GM10847 (cell line): ENCODE data around the gene SYP.

Experiments
- POLR2A ChIP-seq: IDR thresholded peaks from 2 replicates; pipeline ENCODE4 v1.6.1; 2011; ENCODE audit not compliant: insufficient read length; ENCODE audit errors: extremely low read depth

SYP gene

DNA sequence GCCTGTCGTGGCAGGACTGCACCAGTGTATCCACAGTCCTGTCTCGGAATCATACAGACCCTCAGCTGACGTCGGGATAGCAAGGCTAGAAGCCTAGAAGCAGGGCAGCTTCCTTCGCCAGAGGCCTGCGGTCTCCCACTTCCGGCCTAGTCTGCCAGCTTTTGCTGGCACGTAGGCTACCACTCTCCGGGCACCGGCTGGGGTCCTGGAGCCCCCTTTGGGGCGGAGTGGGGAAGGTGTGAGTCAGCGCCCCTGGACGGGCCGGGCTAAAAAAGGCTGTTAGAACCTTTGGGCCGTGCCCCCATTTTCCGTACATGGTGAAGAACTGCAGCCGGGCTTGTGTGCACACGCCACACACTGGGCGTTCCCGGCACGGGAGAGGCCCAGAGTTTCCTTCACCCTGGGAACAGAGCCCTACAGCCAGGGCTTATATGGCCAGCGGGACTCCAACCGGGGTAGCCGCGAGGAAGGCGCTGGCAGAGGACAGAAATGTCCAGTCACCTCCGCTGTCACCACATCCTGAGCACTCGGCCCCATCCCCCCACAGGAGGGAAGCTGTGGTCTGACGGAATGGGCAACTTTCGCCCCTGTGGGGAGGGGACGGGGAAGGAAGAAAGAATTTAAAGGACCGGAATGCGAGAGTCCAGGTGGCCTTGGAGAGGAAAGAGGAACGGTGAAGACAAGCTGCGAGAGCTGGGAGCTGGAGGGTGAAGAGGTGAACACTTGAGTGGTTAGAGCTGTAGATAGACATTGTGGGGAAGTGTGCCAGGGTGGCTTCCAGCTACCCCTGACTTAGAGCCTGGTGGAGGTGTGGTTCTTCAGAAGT, 32.9 kb downstream of the SYP start:
- peak; percentile 28 for TF ChIP-seq POLR2A

DNA sequence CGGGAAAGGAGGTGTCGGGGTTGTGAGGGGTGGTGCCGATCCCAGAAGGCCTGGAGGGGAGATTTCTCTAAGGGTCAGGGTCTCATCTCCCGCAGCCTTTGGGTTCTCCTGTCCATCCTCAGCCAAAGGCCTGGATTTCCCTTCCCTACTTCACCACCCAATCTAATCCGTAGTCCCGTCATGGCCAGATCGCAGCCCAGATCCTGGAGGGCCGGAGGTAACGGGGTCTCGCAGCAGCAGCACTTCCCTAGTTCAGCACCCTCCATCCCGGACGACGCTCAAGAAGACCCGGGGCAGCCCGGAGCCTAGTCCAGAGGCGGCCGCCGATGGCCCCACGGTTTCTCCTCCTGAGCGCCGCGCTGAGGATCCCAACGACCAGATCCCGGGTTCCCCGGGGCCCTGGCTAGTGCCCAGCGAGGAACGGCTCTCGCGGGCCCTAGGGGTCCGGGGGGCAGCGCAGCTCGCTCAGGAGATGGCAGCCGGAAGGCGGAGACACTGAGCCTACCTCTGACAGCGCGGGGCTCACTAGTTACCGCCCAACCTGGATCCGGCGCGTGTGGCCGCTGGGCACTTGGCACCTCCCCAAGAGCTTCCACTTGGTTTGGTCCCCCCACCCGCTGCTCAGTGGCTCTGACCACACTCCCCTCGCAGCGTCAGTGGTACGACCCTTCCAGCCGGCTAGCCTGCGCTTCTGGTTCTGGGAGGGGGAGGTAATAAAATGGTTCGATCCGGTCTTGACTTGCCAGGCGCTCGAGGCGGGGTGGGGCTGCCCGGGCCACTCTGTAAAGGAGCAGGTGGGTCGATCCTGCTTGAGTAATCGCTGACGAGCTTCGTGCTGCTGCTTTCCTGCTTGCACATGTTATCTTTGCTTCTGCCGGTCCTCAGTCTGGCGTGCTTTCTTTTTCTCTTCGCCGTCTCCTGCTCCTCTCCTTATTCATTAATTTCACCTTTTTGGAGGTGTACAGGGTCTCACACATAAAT, 33.8 kb downstream of the SYP start:
- peak; percentile 16 for TF ChIP-seq POLR2A

DNA sequence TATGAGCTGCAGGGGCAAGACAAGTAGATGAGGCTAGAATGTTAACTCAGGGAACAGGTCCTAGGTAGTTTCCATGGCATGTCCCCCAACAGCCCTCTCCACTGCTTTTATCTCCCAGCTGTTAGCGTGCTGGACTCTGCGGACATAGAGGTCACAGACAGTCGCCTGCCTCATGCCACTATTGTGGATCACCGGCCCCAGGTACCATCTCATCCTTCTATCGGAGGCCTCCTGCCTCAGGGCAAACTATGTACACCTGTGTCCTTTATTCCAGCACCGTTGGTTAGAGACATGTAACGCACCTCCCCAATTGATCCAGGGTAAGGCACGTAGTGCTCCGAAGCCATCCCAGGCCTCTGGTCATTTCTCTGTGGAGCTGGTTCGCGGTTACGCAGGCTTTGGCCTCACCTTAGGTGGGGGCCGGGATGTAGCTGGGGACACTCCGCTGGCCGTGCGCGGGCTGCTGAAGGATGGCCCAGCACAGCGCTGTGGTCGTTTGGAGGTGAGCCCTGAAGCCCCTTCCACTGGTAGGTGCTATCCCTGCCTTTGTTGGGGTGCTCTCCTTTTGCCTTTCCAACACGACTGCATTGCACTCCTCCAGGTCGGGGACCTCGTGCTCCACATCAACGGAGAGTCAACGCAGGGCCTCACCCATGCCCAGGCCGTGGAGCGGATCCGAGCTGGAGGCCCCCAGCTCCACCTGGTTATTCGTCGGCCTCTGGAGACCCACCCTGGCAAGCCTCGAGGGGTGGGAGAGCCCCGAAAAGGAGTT, 35.2 kb downstream of the SYP start:
- no peak for TF ChIP-seq POLR2A

DNA sequence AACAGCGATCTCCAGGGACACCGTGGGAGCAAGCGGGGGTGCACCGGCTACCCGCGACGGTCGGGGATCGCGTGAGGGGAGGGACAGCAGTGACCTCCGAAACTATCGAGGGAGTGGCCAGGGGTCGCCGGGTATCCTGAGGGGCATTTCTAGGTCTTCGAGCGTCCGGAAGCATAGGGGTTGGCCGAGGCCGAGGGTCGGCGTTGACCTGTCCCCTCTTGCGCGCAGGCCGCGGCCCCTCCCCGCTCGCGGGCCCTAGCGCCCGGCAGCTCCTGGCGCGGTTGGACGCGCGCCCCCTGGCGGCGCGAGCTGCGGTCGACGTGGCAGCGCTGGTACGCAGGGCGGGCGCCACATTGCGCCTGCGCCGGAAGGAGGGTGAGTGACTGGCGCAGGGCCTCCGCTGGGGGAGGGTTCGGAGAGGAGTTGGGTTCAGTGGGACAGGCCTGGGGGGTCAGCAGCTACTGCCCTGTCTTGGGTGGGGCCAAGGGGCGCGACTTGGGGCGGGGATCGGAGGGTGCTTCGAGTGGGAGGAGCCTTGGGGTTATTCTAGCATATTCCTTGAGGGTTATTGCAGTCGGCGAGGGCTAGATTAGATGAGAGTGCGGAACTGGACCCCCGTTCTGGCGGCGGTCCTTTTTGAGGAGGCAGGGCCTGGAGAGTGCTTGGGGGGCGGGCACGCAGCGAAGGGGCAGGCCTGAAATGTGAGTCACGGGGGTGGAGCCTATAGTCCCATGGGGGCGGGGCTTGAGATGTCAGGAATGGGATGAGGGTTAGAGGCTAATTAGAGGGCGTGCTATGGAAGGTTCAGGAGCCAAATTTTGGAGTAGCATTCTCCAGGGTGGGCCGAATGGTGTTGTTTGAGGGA, 36.2 kb downstream of the SYP start:
- TF ChIP-seq POLR2A = peak; percentile 14

DNA sequence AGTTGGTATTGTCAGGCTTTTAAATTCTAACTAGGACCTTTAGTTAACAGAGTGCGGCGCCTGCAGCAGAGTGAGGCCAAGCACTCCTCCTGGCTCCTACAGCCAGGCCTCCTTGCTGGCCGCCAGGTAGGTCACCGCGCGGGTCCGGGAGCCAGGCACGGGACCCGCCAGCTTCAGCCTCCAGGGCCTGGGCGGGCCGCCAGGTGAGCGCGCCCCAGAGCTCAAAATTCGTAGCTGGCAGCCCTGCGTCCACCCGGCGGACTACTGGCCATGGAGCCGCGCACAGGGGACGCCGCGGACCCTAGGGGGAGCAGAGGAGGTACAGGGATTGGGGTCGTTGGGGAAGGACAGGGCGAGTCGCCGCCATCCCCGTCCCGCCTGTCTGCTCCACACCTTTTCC, 37.4 kb downstream of the SYP start, which contains the start of gene MAGIX:
TSS of gene MAGIX (plus strand) at position 139 of the 400 bp plus-strand sequence. CDS start at position 271, 132 bp downstream.
- TF ChIP-seq POLR2A = no peak

DNA sequence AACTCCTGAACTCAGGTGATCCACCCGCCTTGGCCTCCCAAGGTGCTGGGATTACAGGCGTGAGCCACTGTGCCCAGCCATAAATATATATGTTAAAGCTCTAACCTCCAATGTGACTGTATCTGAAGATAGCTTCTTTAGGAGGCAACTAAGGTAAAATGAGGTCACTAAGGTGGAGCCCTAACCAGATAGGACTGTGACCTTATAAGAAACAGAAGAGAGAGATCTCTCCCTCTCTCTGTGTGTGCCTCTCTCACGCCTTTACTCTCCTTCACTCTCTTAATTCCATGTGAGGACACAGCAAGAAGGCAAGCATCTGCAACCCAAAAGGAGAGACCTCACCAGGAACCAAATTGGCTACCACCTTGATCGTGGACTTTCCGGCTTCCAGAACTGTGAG, 38.4 kb downstream of the SYP start:
- no peak for TF ChIP-seq POLR2A

DNA sequence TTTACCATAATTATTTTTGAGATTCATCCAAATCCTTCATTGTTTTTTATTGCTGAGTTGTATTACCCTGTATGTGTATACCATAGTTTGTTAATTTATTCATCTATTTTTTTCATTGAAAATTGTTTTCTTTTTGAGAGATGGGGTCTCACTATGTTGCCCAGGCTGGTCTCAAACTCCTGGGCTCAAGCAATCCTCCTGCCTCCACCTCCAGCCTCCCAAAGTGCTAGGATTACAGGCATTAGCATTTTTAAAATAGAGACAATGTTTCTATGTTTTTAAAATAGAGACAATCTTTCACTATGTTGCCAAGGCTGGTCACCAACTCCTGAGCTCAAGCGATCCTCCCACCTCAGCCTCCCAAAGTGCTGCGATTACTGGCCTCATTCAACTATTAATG, 39.1 kb downstream of the SYP start:
- no peak for TF ChIP-seq POLR2A

DNA sequence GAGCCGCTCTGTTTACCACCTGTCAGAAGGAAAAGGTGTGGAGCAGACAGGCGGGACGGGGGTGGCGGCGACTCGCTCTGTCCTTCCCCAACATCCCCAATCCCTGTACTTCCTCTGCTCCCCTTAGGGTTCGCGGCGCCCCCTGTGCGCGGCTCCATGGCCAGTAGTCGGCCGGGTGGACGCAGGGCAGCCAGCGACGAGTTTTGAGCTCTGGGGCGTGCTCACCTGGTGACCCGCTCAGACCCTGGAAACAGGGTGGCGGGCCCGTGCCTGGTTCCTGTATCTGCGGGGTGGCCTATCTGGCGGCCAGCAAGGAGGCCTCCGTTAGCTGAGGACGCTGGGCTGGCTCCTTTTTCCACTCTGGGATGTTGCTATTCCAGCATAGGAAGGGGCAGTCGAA, 42.8 kb downstream of the SYP start:
- TF ChIP-seq POLR2A = no peak

DNA sequence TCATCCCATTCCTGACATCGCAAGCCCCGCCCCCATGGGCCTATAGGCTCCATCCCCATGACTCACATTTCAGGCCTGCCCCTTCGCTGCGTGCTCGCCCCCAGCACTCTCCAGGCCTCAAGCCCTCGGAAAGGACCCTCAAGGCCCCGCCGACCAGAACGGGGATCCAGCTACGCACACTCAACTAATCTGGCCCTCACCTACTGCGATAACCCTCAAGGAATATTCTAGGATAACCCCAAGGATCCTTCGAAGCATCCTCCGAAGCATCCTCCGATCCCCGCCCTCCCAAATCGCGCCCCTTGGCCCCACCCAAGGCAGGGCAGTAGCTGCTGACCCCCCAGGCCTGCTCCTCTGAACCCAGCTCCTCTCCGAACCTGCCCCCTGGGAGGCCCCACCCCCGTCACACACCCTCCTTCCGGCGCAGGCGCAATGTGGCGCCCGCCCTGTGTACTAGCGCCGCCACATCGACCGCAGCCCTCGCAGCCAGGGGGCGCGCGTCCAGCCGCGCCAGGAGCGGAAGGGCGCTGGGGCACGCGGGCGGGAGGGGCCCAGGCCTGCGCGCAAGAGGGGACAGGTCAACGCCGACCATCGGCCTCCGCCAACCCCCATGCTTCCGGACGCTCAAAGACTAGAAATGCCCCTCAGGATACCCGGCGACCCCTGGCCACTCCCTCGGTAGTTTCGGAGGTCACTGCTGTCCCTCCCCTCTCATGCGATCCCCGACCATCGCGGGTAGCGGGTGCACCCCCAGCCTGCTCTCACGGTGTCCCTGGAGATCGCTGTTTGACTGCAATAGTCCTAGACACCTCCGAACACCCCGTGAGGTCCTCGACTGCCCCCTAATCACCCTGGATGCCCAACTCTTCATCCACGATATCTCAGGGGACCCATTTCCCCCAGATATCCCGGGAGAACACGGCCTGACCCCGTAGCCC, 43.8 kb downstream of the SYP start:
- peak; percentile 1 for TF ChIP-seq POLR2A

DNA sequence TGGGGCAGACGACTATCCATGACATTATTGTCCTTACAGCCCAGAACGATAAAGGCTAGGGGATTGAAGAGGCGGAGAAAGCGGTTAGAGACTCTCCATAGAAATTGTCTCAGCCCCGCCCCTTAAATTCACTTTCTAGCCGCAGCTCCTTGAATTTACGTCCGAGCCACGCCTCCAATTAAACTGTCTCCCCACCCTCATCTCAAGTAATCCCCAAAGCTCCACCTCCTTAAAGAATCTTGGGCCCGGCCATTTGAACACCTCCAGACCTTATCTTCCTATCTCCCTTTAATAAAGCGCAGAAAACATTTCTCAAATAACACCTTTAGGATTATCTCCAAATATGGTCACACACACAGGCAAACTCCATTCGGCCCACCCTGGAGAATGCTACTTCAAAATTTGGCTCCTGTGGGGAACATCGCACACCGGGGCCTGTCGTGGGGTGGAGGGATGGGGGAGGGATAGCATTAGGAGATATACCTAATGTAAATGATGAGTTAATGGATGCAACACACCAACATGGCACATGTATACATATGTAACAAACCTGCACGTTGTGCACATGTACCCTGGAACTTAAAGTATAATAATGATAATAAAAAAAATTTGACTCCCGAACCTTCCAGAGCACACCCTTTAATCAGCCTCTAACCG, 44.6 kb downstream of the SYP start:
- TF ChIP-seq POLR2A = no peak

DNA sequence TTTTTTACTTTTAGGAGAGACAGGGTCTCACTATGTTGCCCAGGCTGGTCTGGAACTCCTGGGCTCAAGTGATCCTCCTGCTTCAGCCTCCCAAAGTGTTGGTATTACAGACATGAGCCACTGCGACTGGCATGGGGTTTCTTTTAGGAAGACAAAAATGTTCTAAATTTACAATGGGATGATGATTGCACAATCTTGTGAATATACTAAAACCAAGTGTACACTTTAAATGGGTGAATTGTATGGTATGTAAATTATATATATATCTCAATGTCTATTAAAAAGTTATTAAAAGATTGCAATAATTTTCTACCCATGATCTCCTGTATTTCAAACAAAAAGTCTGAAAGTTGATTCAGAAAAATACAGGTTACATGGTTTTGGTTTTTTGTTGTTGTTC, 46.5 kb downstream of the SYP start:
- no peak for TF ChIP-seq POLR2A

DNA sequence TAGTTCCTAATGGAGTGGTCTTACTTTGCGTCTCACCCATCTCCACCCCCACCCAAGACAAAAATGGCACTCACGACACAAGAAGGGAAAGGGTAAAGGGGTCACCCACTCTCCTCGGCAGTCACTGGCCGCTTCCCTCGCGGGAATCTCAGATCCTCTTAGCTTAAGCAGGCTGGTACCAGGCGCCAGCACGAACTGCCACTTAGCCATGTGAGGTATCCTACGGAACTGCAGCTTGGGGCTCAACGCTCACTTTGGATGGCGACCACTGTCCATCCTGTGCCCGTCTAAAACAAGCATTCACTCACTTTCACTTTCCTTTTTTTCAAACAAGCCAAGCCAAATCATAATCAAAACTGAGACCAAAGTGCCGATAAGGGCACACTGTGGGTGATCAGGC, 52.1 kb downstream of the SYP start:
- no peak for TF ChIP-seq POLR2A

DNA sequence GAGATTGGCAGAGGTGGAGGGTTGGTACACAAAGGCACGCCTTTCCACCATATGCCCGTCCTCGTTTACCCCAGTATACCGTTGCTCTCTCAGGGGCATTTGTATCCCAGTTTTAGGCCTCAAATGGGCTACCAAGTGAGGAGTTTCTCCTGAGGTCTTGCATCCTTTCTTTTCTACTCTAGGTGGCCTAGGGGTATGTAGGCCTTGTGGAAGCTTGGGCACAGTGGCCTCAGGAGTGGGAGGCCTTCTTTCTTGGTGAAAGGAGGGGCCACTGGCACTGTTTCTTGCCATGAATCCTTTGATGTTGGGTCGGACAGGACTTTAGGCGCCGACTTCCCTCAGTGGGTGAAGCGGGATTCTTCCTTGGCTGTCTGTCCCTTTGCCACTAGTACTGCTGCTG, 52.7 kb downstream of the SYP start:
- no peak for TF ChIP-seq POLR2A

DNA sequence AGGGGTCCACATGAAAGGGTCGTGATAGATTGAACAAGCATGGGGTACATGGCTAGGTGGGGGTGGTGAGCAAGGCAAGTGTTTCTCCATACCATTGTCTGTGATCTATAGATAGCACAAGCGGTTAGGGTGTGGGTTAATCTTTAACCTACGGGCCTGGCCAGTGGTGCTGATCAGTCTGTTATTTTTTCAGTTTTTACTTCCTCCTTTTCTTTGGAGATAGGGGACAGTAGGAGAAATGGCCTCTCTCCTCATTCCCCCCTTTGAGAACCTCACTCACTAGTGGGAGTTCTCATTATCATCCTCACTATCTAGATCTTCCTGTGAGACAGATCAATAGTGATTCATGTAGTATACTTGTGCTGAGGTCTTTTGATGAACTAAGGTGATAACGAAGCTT, 60.3 kb downstream of the SYP start:
- no peak for TF ChIP-seq POLR2A
